Breast epithelium (tissue), 4 donors: ENCODE results near the gene DCUN1D1. TPM values are rescaled to one million over a fixed set of nuclear protein-coding genes. Genes with fewer than 3 reads are reported as not detected.

Experiments
- DNase-seq, 2 donors: peaks; one replicate each; pipeline ENCODE4 v3.0.0-alpha.2; 2019; ENCODE audit warnings: low spot score in 2 of 2
- H3K27ac ChIP-seq, 2 donors: fragments of 200-600 bp; sonication (generic) in 1 of 2; one replicate each; pipeline ENCODE4 v1.5.1; 2016 to 2019; ENCODE audit warnings: mild to moderate bottlenecking in 1 of 2
- H3K27me3 ChIP-seq, 2 donors: fragments of 200-600 bp; sonication (generic) in 1 of 2; one replicate each; pipeline versions ENCODE4 v1.5.1 to v1.6.0; 2017 to 2019; ENCODE audit warnings: control low read depth in 1 of 2, mild to moderate bottlenecking in 1 of 2
- H3K36me3 ChIP-seq: fragments of 200-600 bp; one replicate; pipeline ENCODE4 v1.5.1; 2019
- H3K4me1 ChIP-seq, 2 donors: fragments of 200-600 bp; sonication (generic); one replicate each; pipeline ENCODE4 v1.5.1; 2016 to 2019; ENCODE audit warnings: control low read depth in 1 of 2
- H3K4me3 ChIP-seq, 3 donors: fragments of 200-600 bp; sonication (generic); 1 replicate in 2 of 3; 2 replicates in 1 of 3; pipeline ENCODE4 v1.5.1; 2016 to 2019; ENCODE audit warnings: mild to moderate bottlenecking in 3 of 3, moderate library complexity in 2 of 3
- H3K9me3 ChIP-seq, 2 donors: fragments of 200-600 bp; sonication (generic) in 1 of 2; one replicate each; pipeline ENCODE4 v1.5.1; 2016 to 2019; ENCODE audit warnings: control low read depth in 1 of 2
- POLR2A ChIP-seq: fragments of 450-650 bp; IDR thresholded peaks from one replicate; pipeline ENCODE4 v1.6.1; 2016; ENCODE audit warnings: antibody characterized with exemption, mild to moderate bottlenecking, moderate library complexity
- POLR2AphosphoS5 ChIP-seq, 3 donors: sonication (generic); formaldehyde crosslinking; IDR thresholded peaks; one replicate each; pipeline ENCODE4 v1.6.1; 2017; ENCODE audit warnings: antibody characterized with exemption in 3 of 3
- intact Hi-C: fragments of 100-400 bp; cut with DNase I; formaldehyde crosslinking; loops from one replicate; pipeline ENCODE4 v1.15.1; 2023; ENCODE audit warnings: low total_unique reads
- total RNA-seq, 3 donors: library from RNA; depleted of rRNA; stranded (reverse); fragments of >200 nt; gene quantifications; one replicate each; pipeline ENCODE4 v1.1.0, GENCODE V29; 2016
- TF ChIP-seq, protein P1 (sequence below), 3 donors: fragments of 450-650 bp; IDR thresholded peaks; one replicate each; pipeline ENCODE4 v1.5.1; 2016 to 2017; ENCODE audit warnings: antibody characterized with exemption in 3 of 3, mild to moderate bottlenecking in 3 of 3, moderate library complexity in 3 of 3

The DCUN1D1 gene
- total RNA-seq, 3 donors from 2014 or later = 24.9 to 55.5 (median 32.1) TPM

DNA sequence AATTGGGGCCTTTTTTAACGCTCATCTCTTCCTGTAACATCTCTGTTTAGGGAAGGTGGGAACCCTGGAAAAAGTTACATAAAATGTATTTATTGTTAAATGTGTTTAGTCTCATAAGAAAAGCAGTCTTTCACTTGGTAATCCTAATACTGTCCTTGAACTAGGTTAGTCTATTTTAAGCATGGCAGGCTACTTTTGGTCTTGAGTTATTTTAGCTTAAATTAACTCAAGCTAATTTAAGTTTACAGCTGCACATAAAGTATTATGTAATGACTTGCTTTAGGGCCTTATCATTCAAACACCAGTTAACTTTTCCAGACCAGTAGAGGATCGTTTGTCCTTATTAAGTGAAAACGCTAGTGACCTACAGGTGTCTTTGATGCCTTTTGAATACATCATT lies 63.2 kb downstream of the DCUN1D1 start:
- no peaks in the 10 kb centered on the region for H3K36me3 ChIP-seq
- no peaks in the 10 kb centered on the region for H3K27me3 ChIP-seq
- H3K27ac ChIP-seq = no peak overlapping the region
- no peak for TF ChIP-seq POLR2AphosphoS5 (IDR thresholded peaks at IDR 0.05)
- no peak for TF ChIP-seq POLR2A
- TF ChIP-seq, protein P1, sequence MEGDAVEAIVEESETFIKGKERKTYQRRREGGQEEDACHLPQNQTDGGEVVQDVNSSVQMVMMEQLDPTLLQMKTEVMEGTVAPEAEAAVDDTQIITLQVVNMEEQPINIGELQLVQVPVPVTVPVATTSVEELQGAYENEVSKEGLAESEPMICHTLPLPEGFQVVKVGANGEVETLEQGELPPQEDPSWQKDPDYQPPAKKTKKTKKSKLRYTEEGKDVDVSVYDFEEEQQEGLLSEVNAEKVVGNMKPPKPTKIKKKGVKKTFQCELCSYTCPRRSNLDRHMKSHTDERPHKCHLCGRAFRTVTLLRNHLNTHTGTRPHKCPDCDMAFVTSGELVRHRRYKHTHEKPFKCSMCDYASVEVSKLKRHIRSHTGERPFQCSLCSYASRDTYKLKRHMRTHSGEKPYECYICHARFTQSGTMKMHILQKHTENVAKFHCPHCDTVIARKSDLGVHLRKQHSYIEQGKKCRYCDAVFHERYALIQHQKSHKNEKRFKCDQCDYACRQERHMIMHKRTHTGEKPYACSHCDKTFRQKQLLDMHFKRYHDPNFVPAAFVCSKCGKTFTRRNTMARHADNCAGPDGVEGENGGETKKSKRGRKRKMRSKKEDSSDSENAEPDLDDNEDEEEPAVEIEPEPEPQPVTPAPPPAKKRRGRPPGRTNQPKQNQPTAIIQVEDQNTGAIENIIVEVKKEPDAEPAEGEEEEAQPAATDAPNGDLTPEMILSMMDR (IDR thresholded peaks at IDR 0.05) = no peak
- no peaks in the 10 kb centered on the region for H3K9me3 ChIP-seq
- DNase-seq = no peak
- H3K4me1 ChIP-seq = no peaks in the 10 kb centered on the region
- intact Hi-C loops = no loop called here
- no peak overlapping the region for H3K4me3 ChIP-seq

DNA sequence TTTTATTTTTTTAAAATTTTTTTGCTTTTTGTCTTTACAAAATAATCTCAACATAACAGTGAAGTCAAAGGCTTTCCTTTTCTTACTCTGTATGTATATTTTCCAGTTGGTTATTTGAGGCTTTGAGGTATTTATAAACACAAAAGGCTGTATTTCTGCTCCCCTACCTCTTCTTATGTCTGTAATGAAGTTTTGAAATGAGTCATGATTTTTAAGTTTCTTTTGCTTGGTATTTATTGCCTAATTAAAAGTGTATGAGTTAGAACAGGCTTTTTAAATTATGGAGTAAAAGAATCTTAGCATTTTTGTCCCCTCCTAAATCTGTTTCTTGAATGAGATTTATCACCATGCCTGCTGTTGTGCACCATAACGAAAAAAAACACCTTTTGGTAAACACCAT lies 66.0 kb downstream of the DCUN1D1 start:
- Histone ChIP-seq H3K9me3 (no peaks in the 10 kb centered on the region), H3K4me1 (no peaks in the 10 kb centered on the region), H3K27ac (no peak overlapping the region), H3K36me3 (no peaks in the 10 kb centered on the region), H3K4me3 (no peak overlapping the region), H3K27me3 (no peaks in the 10 kb centered on the region)
- intact Hi-C loops = no loop called here
- no peak for TF ChIP-seq POLR2AphosphoS5 (IDR thresholded peaks at IDR 0.05)
- no peak for TF ChIP-seq POLR2A
- TF ChIP-seq, protein P1 (IDR thresholded peaks at IDR 0.05) = no peak
- no peak for DNase-seq

DNA sequence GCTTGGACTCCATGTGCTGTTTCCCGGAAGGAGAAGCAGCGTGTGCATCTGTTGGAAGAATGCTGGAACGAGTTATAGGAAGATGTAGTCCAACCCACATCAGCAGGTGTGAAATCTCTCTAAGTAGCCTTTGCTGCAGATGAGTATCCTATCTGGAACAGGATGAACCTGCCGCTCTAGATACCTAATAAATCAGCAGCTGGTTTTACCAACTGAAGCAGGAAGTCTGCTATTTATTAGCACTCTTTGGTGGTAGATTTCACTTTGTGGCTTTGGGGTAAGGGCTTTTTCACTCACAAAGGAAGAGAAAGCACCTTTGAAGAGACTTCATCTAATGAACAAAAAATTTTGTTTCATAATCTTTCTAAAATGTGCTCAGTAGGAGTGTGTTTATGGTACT lies 66.4 kb downstream of the DCUN1D1 start:
- TF ChIP-seq POLR2AphosphoS5 (IDR thresholded peaks at IDR 0.05) = no peak
- H3K4me3 ChIP-seq = no peak overlapping the region
- no peaks in the 10 kb centered on the region for H3K9me3 ChIP-seq
- H3K36me3 ChIP-seq = no peaks in the 10 kb centered on the region
- no peaks in the 10 kb centered on the region for H3K4me1 ChIP-seq
- no peak overlapping the region for H3K27ac ChIP-seq
- no peak for DNase-seq
- no peaks in the 10 kb centered on the region for H3K27me3 ChIP-seq
- intact Hi-C loops = no loop called here

DNA sequence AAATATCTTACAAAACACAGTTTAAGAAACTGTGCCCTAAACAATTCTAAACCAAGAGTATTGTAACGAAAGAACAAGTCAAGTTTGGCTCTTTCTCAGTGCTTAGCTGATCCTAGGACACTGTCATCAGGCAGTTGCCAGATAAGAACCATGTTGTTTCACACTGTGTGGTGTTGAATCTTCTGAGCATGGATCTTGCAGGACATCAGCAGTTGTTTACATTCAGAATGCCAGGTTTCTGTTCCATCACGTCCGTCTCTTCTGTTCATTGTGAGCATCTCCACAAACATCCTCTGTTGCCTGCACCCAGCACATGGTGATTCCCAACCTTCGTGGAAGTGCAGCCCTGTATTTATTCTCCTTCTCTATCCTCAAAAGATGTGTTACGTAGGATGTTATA lies 67.9 kb downstream of the DCUN1D1 start:
- TF ChIP-seq, protein P1 (IDR thresholded peaks at IDR 0.05) = no peak
- no peak for TF ChIP-seq POLR2AphosphoS5 (IDR thresholded peaks at IDR 0.05)
- TF ChIP-seq POLR2A = no peak
- no peak for DNase-seq
- Histone ChIP-seq H3K9me3 (no peaks in the 10 kb centered on the region), H3K36me3 (no peaks in the 10 kb centered on the region), H3K27ac (no peak overlapping the region), H3K4me1 (no peaks in the 10 kb centered on the region), H3K27me3 (no peaks in the 10 kb centered on the region), H3K4me3 (no peak overlapping the region)
- intact Hi-C loops = no loop called here

DNA sequence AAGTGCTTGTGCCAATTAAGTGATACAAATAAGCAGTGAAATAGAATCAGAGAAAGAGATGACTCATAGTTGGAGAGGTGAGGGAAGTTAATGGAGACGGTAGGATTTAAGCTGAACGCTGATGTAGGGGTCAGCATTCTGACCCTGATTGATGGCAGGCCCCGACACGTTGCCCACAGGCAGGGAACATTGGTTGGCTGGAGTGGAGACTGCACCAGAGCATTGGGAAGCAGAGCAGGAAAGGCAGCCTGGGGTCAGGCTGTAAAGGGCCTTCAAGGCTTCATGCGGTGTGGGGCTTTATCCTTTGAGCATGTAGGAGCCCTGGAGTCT lies 68.6 kb downstream of the DCUN1D1 start:
- H3K27ac ChIP-seq = no peak overlapping the region
- no peaks in the 10 kb centered on the region for H3K9me3 ChIP-seq
- no peaks in the 10 kb centered on the region for H3K4me1 ChIP-seq
- no peaks in the 10 kb centered on the region for H3K27me3 ChIP-seq
- DNase-seq = no peak
- H3K36me3 ChIP-seq = no peaks in the 10 kb centered on the region
- intact Hi-C loops = no loop called here
- no peak overlapping the region for H3K4me3 ChIP-seq
- no peak for TF ChIP-seq POLR2A
- TF ChIP-seq, protein P1 (IDR thresholded peaks at IDR 0.05) = no peak
- no peak for TF ChIP-seq POLR2AphosphoS5 (IDR thresholded peaks at IDR 0.05)
